DLD1 (cell line): ENCODE measurements around the gene TAS2R38.

Experiments
- in situ Hi-C: cut with HindIII; loops from 2 replicates; pipeline ENCODE4 v1.10.0; 2017; ENCODE audit warnings: low sequenced_read_pairs

The TAS2R38 gene

DNA sequence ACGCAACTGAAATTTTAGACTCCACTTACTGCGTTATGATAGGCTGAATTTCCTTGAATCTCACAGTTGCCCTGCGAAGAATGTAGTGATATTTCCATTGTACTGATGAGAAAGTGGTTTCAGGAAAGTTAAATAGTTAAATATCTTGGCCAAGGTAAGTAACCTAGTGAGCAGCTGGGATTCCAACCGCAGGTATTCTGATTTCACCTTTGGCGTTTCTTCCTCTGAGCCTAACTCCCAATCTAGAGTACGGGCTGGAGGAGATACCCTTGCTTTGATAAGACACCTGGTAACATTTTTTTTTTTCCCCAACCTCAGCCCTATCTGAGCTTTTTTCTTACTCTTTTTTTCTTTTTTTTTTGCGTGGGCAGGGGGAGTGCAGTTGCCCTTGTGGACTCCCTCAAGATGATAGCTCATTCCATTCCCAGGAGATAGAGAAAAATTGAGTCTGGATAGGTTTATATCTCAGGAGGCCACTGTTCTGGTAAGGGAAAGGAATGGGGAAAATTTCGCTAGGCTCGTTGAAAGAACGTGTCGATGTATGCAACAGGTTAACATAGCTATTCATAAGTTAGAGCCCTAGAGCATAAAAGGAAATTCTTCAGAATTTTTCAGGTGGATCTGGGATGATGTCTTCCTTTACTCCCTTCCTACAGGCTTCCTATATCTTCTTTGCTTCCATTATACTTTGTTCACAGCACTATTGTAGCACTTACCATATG is 3.1 kb upstream of the TAS2R38 start:
- in situ Hi-C loops, result no loop called here

DNA sequence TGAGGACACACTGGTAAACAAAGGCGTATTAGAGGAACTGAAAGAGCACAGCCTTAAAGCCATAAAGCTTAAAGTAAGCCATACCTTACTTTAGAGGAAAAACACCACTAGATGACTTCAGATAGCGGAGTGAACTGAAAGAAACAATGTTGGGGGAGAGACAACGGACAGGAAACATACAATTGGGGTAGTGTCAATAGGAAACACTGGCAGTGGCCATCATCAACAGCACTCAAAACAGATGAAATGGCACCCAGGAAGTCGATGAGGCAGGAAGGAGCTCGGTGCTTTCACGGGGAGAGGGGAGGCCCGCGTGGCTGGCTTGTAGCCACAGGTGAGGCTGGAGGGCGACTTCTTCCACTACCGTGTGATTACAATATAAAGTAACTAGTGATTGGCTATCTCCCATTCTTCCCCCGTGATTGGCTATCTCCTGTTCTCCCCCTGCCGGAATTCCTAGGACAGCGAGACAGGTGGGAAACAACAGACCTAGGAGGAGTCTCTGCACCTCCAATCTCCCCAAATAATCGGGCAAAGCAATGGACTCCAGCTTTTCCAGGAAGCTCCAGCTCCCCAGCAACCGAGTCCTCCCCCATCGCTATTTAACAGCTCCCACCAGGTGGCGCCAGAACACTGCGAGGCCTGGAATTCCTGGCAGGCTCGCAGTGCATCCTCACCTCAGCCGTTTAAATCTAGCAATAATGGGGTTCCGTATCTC is 2.4 kb upstream of the TAS2R38 start:
- in situ Hi-C loops, result no loop called here

- in situ Hi-C loops, result no loop called here
Observed at GRCh38 chr7:141974831-141975230, 1.3 kb upstream of the TAS2R38 start.

DNA sequence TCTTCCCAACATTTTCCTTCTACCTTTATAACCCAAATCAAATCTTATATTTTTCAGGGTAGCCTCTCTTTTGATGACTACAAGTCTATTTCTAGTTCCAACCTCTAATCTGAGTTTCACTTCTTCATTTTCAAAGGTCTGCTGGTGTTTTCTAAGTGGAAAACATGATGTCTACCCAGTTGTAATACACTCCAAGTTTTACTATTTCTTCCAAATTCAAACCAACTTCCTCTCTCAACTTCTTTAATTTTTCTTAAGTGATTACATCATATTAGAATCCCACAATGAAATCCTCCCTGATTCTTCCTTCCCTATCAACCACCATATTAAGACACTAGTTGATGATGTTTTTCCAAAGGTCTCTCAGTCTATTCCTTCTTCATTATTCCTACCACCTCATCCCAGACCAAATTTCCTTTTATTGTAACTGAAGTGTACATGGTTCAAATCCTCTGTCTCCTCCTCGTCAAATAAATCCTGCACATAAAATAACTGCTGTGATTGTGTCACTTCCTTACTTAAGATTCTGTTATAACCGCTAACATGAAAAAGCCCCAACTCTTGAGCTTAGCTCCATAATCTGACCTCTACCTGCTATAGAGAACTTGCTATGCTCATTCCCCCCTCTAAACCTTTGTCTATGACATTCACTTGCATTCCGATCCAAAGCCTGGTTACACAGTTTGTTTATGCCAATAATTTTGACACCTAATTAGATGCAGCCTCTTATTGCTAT is 12.7 kb downstream of the TAS2R38 start:
- in situ Hi-C loops, result no loop called here

DNA sequence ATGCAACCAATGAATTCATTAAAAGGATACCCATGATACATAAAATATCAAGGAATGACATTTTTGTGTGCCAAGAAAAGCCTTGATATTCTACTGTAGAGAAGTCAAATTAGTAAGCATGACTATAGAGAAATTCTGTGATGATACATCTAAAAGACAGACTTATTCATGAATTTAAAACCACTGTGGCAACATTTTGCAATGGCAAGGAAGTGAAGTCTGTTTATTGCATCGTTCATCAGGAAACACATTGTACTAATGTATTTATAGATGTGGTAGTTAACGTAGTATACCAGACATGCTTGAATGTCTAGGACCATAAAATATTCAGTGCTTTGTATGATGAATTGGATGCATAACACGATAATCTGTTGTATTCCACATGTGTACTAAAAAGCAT is 17.5 kb downstream of the TAS2R38 start:
- in situ Hi-C loops, result no loop called here

GRCh38 chr7:141954334-141954733 is 19.2 kb downstream of the TAS2R38 start:
- in situ Hi-C loops, result no loop called here

DNA sequence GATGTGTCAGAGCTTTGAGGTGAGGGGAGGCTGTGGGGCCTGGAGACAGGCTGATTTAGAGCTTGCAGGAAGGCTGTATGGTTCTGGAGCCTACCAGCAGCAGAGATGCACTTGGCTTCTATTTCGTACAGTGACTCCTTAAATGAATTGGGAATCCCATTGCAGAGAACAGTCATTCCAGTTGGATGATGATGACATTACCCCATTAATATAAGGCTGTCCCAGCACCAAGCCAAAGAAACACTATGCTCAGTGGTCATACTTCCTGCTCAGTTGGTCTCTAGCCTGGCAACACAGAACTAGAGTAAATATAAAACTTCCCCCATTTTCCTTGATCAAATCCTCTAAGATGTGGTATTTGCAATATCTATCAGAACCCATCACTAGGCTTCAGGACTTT is 21.1 kb downstream of the TAS2R38 start:
- in situ Hi-C loops, result no loop called here

- in situ Hi-C loops, result no loop called here
Observed at GRCh38 chr7:141950806-141951205, 22.8 kb downstream of the TAS2R38 start.

DNA sequence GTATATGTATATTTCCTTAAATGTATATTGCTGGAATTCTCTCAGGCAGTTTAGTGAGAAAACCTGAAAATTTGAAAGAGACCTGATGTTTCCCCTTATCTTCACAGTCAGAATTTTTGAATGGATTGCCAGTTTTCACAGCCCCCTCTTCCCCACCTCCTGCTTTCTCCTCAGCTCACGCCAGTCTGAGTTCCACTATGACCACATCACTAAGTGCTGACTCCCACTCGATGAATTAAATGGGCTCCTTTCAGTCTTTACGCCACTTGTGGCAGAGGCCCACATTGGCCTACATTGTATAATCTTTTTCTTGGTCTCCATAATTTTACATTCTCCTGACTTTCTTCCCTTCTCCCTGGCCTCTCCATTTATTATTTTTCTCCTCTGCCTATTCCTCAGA is 23.7 kb downstream of the TAS2R38 start:
- in situ Hi-C loops, result no loop called here

GRCh38 chr7:141949451-141949850 is 24.1 kb downstream of the TAS2R38 start:
- in situ Hi-C loops, result no loop called here

DNA sequence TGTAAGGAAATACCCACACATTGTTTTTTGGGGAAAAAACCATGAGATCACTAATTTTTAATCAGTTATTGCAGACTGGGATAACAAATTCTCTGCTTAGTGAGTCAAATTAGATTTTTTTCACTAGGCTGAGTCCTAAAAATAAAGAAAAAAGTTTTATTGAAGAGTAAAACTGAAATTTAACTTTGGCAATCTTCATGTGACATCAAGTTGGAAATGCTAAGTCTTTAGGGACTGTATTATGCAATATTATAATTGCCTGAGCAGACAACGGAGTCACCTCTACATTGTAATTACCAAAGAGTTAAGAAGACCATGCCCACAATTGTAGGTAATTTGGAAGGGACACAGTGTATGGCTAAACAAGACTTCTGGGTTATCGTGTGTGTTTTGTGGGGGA is 24.6 kb downstream of the TAS2R38 start:
- in situ Hi-C loops, result no loop called here

DNA sequence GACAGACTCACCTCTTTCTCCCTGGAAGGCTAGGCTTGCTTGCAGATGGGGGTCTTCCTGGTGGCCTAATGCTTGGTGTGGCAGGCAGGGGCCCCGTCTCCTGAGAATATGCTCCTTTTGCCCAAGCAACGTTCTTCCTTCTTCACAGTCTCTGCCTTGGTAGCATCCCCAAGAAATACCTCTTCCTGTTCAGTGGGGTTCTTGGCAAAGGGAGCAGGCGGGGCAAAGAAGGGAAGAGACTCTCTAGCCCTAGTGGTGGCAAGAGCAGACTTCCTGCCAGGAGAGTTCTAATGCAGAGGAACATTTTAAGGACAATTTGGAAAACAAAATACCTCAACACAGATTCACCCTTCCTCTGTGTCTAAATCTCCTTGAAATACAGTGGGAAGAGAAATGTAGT is 26.8 kb downstream of the TAS2R38 start, which contains the start of gene CLEC5A:
TSS of gene CLEC5A (minus strand) at position 179 of the 400 bp plus-strand sequence. CDS start 682 bp downstream, outside the sequence.
- in situ Hi-C loops, result no loop called here

DNA sequence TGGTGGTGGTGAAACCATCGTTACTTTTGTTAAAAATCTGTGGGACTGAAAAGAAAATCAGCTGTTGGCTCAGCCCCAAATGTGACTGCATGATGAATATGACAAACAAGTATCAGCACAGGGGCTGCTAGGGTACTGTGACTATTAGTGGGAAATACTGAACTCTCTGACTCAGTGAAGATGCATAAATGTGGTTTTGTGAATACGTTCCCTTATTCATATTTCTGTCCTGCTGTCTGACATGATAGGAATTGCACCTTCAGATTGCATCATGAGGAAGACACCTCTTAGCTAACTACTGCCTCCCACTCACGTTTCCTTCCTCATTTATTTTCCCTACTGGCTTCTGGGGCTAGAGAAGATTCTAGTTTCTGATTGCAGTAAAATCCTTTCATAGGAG is 28.2 kb downstream of the TAS2R38 start:
- in situ Hi-C loops, result no loop called here

DNA sequence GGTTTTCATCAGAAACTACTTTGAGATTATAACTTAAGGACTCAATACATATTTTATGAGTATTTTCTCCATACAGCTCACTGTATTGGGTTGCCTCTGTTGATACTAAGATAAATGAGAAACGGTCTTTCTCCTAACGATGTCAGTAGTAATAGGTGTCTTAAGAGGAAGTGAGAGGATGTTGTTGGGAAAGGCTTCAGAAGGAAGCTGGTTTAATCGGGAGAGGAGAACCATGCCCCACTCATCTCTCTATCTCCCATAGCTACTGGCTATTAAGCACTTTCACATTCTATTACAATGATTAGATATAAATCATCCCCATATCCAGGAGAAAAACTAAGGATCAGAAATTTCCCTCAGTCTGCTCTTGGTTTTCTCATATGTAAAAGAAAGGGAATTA is 28.8 kb downstream of the TAS2R38 start:
- in situ Hi-C loops, result no loop called here

- in situ Hi-C loops, result no loop called here
Observed at GRCh38 chr7:141943846-141944245, 29.7 kb downstream of the TAS2R38 start.

GRCh38 chr7:141941075-141941474 is 32.5 kb downstream of the TAS2R38 start:
- in situ Hi-C loops, result no loop called here

- in situ Hi-C loops, result no loop called here
Observed at GRCh38 chr7:141930211-141930610, 43.4 kb downstream of the TAS2R38 start.

- in situ Hi-C loops, result no loop called here
Observed at GRCh38 chr7:141928845-141929195, 44.8 kb downstream of the TAS2R38 start.

- in situ Hi-C loops, result no loop called here
Observed at GRCh38 chr7:141928146-141928844, 45.3 kb downstream of the TAS2R38 start.
